ENCODE data around the gene CATSPERD.
A peak's percentile ranks its signal among the peaks of the same experiment; 100 is the strongest.
"Not testable (repeated sequence)": the region's sequence is repeated elsewhere in the genome, so short reads cannot be mapped to it uniquely, and the experiment has no call there.

Gene CATSPERD

GRCh38 chr19:5718037-5718578 lies 2.3 kb upstream of the CATSPERD start:
- no peak for TF ChIP-seq CTCF (IDR thresholded peaks at IDR 0.05; ENCODE audit: extremely low read depth, missing control alignments)

GRCh38 chr19:5718579-5719273 lies 1.7 kb upstream of the CATSPERD start:
- DNase-seq (ENCODE audit: low spot score), result peak; percentile 76

More at GRCh38 chr19:5718037-5718578, 2.3 kb upstream of the CATSPERD start:
- no peak for DNase-seq (ENCODE audit: low spot score)

GRCh38 chr19:5719274-5719960 lies 1.0 kb upstream of the CATSPERD start:
- no peak for DNase-seq (ENCODE audit: low spot score)
- TF ChIP-seq CTCF (IDR thresholded peaks at IDR 0.05; ENCODE audit: extremely low read depth, missing control alignments), result no peak

More at GRCh38 chr19:5718579-5719273, 1.7 kb upstream of the CATSPERD start:
- TF ChIP-seq CTCF (IDR thresholded peaks at IDR 0.05; ENCODE audit: extremely low read depth, missing control alignments), result no peak

- DNase-seq (ENCODE audit: low spot score), result no peak
- no peak for TF ChIP-seq CTCF (IDR thresholded peaks at IDR 0.05; ENCODE audit: extremely low read depth, missing control alignments)
These were observed 7.1 kb downstream of the CATSPERD start for GRCh38 chr19:5727453-5728050.

GRCh38 chr19:5733172-5733571 lies 12.7 kb downstream of the CATSPERD start:
- DNase-seq (ENCODE audit: low spot score), result not testable (repeated sequence)

- no peak for DNase-seq (ENCODE audit: low spot score)
- TF ChIP-seq CTCF (IDR thresholded peaks at IDR 0.05; ENCODE audit: extremely low read depth, missing control alignments), result no peak
These were observed 18.0 kb downstream of the CATSPERD start for GRCh38 chr19:5738423-5738822.

- no peak for DNase-seq (ENCODE audit: low spot score)
- no peak for TF ChIP-seq CTCF (IDR thresholded peaks at IDR 0.05; ENCODE audit: extremely low read depth, missing control alignments)
These were observed 21.6 kb downstream of the CATSPERD start for GRCh38 chr19:5742051-5742450.

Data from GM20000 (cell line).